Activated CD4-positive, alpha-beta T cell treated with anti-CD3 and anti-CD28 coated beads, Interleukin-2, amount 10 ng/mL, durations not matched to agents 24 days and 14 days (primary cell): ENCODE data around the gene OTUD7B. TPM values are rescaled to one million over a fixed set of nuclear protein-coding genes. Genes with fewer than 3 reads are reported as not detected.
A peak's percentile ranks its signal among the peaks of the same experiment; 100 is the strongest.

Experiments
- DNase-seq: peaks from one replicate; pipeline ENCODE4 v3.0.0; 2022
- H3K27ac Mint-ChIP-seq: one replicate; pipeline ENCODE4 v1.8.0; 2022; ENCODE audit warnings: mild to moderate bottlenecking, mixed read lengths
- H3K27me3 Mint-ChIP-seq: one replicate; pipeline ENCODE4 v1.8.0; 2022; ENCODE audit warnings: mixed read lengths
- H3K36me3 Mint-ChIP-seq: one replicate; pipeline ENCODE4 v1.8.0; 2022; ENCODE audit warnings: low read depth, mild to moderate bottlenecking, mixed read lengths
- H3K4me1 Mint-ChIP-seq: one replicate; pipeline ENCODE4 v1.8.0; 2021; ENCODE audit warnings: mixed read lengths
- H3K4me3 Mint-ChIP-seq: one replicate; pipeline ENCODE4 v1.8.0; 2022; ENCODE audit warnings: mild to moderate bottlenecking, moderate library complexity, mixed read lengths
- H3K9me3 Mint-ChIP-seq: one replicate; pipeline ENCODE4 v1.8.0; 2021; ENCODE audit warnings: mixed read lengths
- intact Hi-C: fragments of 100-400 bp; cut with micrococcal nuclease; formaldehyde crosslinking; loops from one replicate; pipeline ENCODE4 v1.15.1; 2023
- total RNA-seq: library from RNA; stranded (reverse); gene quantifications from 2 replicates; pipeline ENCODE4 v1.2.3, GENCODE V29; 2022

OTUD7B gene
- total RNA-seq, 1 donor from 2014 or later = 36.1 TPM

- Mint-ChIP-seq H3K27me3 (no peaks in the 10 kb centered on the region), H3K36me3 (peaks cover 24% of the 10 kb centered on the region), H3K4me3 (no peak overlapping the region), H3K4me1 (peaks cover 47% of the 10 kb centered on the region), H3K27ac (peak overlapping the region; percentile 32), H3K9me3 (no peaks in the 10 kb centered on the region)
- intact Hi-C loops = no loop called here
- DNase-seq = no peak
Measured at GRCh38 chr1:149914545-149914944, 96.0 kb downstream of the OTUD7B start.

GRCh38 chr1:149906570-149907075, 103.9 kb downstream of the OTUD7B start:
- Mint-ChIP-seq H3K4me3 (no peak overlapping the region), H3K36me3 (peaks cover 42% of the 10 kb centered on the region), H3K9me3 (no peaks in the 10 kb centered on the region), H3K4me1 (peaks cover 2% of the 10 kb centered on the region), H3K27me3 (no peaks in the 10 kb centered on the region), H3K27ac (no peak overlapping the region)
- no peak for DNase-seq
- intact Hi-C loops = no loop called here

GRCh38 chr1:149903836-149904491, 106.6 kb downstream of the OTUD7B start:
- DNase-seq = no peak
- intact Hi-C loops = no loop called here
- Mint-ChIP-seq H3K4me1 (peaks cover 14% of the 10 kb centered on the region), H3K36me3 (peaks cover 37% of the 10 kb centered on the region), H3K27ac (no peak overlapping the region), H3K4me3 (no peak overlapping the region), H3K27me3 (no peaks in the 10 kb centered on the region), H3K9me3 (peaks cover 3% of the 10 kb centered on the region)

GRCh38 chr1:149899460-149900284, 110.9 kb downstream of the OTUD7B start, which contains the start of gene BOLA1:
Gene BOLA1, plus strand, starts transcription at chr1:149899568. Its CDS starts 492 bp downstream, at chr1:149900060.
- peak within 1 kb of the TSS; percentile 94 for H3K27ac Mint-ChIP-seq
- peaks cover 21% of the 10 kb centered on the region for H3K36me3 Mint-ChIP-seq
- H3K4me3 Mint-ChIP-seq = peak within 1 kb of the TSS; percentile 87
- peaks cover 21% of the 10 kb centered on the region for H3K4me1 Mint-ChIP-seq
- intact Hi-C loops = loop anchor here (1.0 to 10.0 kb wide), 4 partner anchors 11 to 265 kb away; partner anchors contain the start of genes SF3B4 and VPS45
- peak; percentile 95 for DNase-seq
- H3K27me3 Mint-ChIP-seq = no peaks in the 10 kb centered on the region
- H3K9me3 Mint-ChIP-seq = peaks cover 3% of the 10 kb centered on the region

- no peak for DNase-seq
- no peak overlapping the region for H3K27ac Mint-ChIP-seq
- peaks cover 3% of the 10 kb centered on the region for H3K9me3 Mint-ChIP-seq
- no peak overlapping the region for H3K4me3 Mint-ChIP-seq
- H3K4me1 Mint-ChIP-seq = peaks cover 19% of the 10 kb centered on the region
- peaks cover 9% of the 10 kb centered on the region for H3K36me3 Mint-ChIP-seq
- no peaks in the 10 kb centered on the region for H3K27me3 Mint-ChIP-seq
- intact Hi-C loops = loop anchor here (10.0 kb wide), 1 partner anchor 268 kb away; no protein-coding TSS in a partner anchor
Measured at GRCh38 chr1:149896575-149896974, 114.0 kb downstream of the OTUD7B start.

GRCh38 chr1:149888999-149889289, 121.6 kb downstream of the OTUD7B start:
- no peaks in the 10 kb centered on the region for H3K9me3 Mint-ChIP-seq
- peaks cover 6% of the 10 kb centered on the region for H3K4me1 Mint-ChIP-seq
- H3K36me3 Mint-ChIP-seq = no peaks in the 10 kb centered on the region
- H3K27ac Mint-ChIP-seq = no peak overlapping the region
- no peak overlapping the region for H3K4me3 Mint-ChIP-seq
- H3K27me3 Mint-ChIP-seq = peaks cover 2% of the 10 kb centered on the region
- no peak for DNase-seq
- intact Hi-C loops = loop anchor here (1.0 to 2.0 kb wide), 6 partner anchors 10 to 178 kb away; partner anchors contain the start of genes BOLA1, SF3B4 and VPS45

GRCh38 chr1:149888247-149888998, 122.1 kb downstream of the OTUD7B start:
- peak; percentile 92 for DNase-seq
- Mint-ChIP-seq H3K4me3 (no peak overlapping the region), H3K27ac (no peak overlapping the region), H3K27me3 (peaks cover 2% of the 10 kb centered on the region), H3K9me3 (no peaks in the 10 kb centered on the region), H3K4me1 (peaks cover 11% of the 10 kb centered on the region), H3K36me3 (no peaks in the 10 kb centered on the region)
- intact Hi-C loops = loop anchor here (1.0 to 2.0 kb wide), 6 partner anchors 11 to 179 kb away; partner anchors contain the start of genes BOLA1, SF3B4 and VPS45

Other genes starting within 250 kb of the OTUD7B start
- not detected in 2 replicates for gene FCGR1A, start 228.0 kb downstream of the OTUD7B start, total RNA-seq
- 25.8 and 26.6 TPM in 2 replicates for gene BOLA1, start 111.2 kb downstream of the OTUD7B start, total RNA-seq
- 18.0 and 18.9 TPM in 2 replicates for gene SV2A, start 92.9 kb downstream of the OTUD7B start, total RNA-seq
- gene SF3B4, start 82.9 kb downstream of the OTUD7B start, total RNA-seq = 124 and 131 TPM in 2 replicates
- 5.8 and 6.1 TPM in 2 replicates for gene MTMR11, start 73.8 kb downstream of the OTUD7B start, total RNA-seq
- gene VPS45, start 57.0 kb upstream of the OTUD7B start, total RNA-seq = 20.8 and 21.0 TPM in 2 replicates
- gene PLEKHO1, start 139.2 kb upstream of the OTUD7B start, total RNA-seq = 25.2 and 26.4 TPM in 2 replicates
- gene ANP32E, start 225.4 kb upstream of the OTUD7B start, total RNA-seq = 193 and 201 TPM in 2 replicates
- not detected in 2 replicates for gene CA14, start 247.0 kb upstream of the OTUD7B start, total RNA-seq